K562 (cell line): Measurements from ENCODE around the gene ZNF24. TPM values are rescaled to one million over a fixed set of nuclear protein-coding genes. Genes with fewer than 3 reads are reported as not detected.

Experiments used
- CTBP1 ChIP-seq: fragments of 450-650 bp; IDR thresholded peaks from 2 replicates; pipeline ENCODE4 v1.6.1; 2016; ENCODE audit warnings: borderline replicate concordance
- CTCF ChIP-seq, 3 experiments: IDR thresholded peaks in 2 of 3; conservative IDR thresholded peaks in 1 of 3; 2 replicates each; pipeline ENCODE4 v1.5.1; 2011 to 2012; ENCODE audit warnings: low read length in 3 of 3, mild to moderate bottlenecking in 3 of 3, control low read depth in 2 of 3, improper control_type of control experiment in 1 of 3, inconsistent platforms in 1 of 3, low read depth in 1 of 3, mixed read lengths in 1 of 3, moderate library complexity in 1 of 3; ENCODE audit not compliant: insufficient read depth in 2 of 3
- ELF2 ChIP-seq: fragments of 250-450 bp; sonication (Bioruptor Pico); IDR thresholded peaks from 2 replicates; pipeline ENCODE4 v1.5.0; 2021; ENCODE audit warnings: mild to moderate bottlenecking
- MGA ChIP-seq: fragments of 450-650 bp; IDR thresholded peaks from 2 replicates; pipeline ENCODE4 v1.6.1; 2016; ENCODE audit warnings: mild to moderate bottlenecking, moderate library complexity
- NR2C1 ChIP-seq, 2 experiments: fragments of 450-650 bp; IDR thresholded peaks; 2 replicates each; pipeline ENCODE4 v1.6.1; 2017; ENCODE audit warnings: mild to moderate bottlenecking in 2 of 2, antibody characterized with exemption in 1 of 2, inconsistent platforms in 1 of 2, missing compliant biosample characterization in 1 of 2, missing genetic modification characterization in 1 of 2
- NRF1 ChIP-seq, 2 experiments: fragments of 450-650 bp; IDR thresholded peaks in 1 of 2; conservative IDR thresholded peaks in 1 of 2; 2 replicates each; pipeline ENCODE4 v1.6.1; 2014; ENCODE audit warnings: mild to moderate bottlenecking in 2 of 2
- PBX2 ChIP-seq, 2 experiments: IDR thresholded peaks in 1 of 2; conservative IDR thresholded peaks in 1 of 2; 2 replicates each; pipeline ENCODE4 v1.6.1; 2016; ENCODE audit warnings: low read depth in 2 of 2, mild to moderate bottlenecking in 1 of 2, missing compliant biosample characterization in 1 of 2, missing genetic modification characterization in 1 of 2, moderate library complexity in 1 of 2
- SPI1 ChIP-seq: IDR thresholded peaks from 2 replicates; pipeline ENCODE4 v1.6.1; 2011; ENCODE audit warnings: low read depth, low read length, control low read depth, borderline replicate concordance
- TFE3 ChIP-seq: fragments of 450-650 bp; formaldehyde crosslinking; IDR thresholded peaks from 2 replicates; pipeline ENCODE4 v1.4.0; 2020; ENCODE audit warnings: mild to moderate bottlenecking, mixed read lengths
- polyA plus RNA-seq, 8 experiments: library from polyadenylated mRNA; depleted of rRNA in 4 of 8; stranded (reverse) in 5 of 8; unstranded in 3 of 8; fragments of >200 nt; fragmentation: Nextera tagmentation in 2 of 8; fragmentation: Illumina TruSeq in 1 of 8; extraction: Ambion mirVana in 2 of 8; extraction: Trizol in 1 of 8; gene quantifications; 2 replicates each; pipeline versions ENCODE4 v1.2.1 to v1.2.3, GENCODE V29; 2011 to 2014; ENCODE audit warnings: inconsistent platforms in 1 of 8, missing spikeins in 1 of 8
- total RNA-seq, 7 experiments: library from RNA; depleted of rRNA in 6 of 7; stranded (reverse); fragments of >200 nt in 6 of 7; fragmentation: Illumina TruSeq in 2 of 7; extraction: Trizol in 2 of 7; gene quantifications; 2 replicates each; pipeline versions ENCODE4 v1.2.1 to v1.2.3, GENCODE V29; 2011 to 2021; ENCODE audit warnings: low replicate concordance in 1 of 7

ZNF24 gene
- total and polyA plus RNA-seq, 9 of the 15 experiments (the other 6 are each of a cell fraction or from before 2014, with no cell fraction given), result 35.7 to 72.8 (median 54.1) TPM

GRCh38 chr18:35376393-35376741, 32.1 kb upstream of the ZNF24 start (continued):
- TF ChIP-seq CTCF (IDR thresholded peaks at IDR 0.05 in 2 of 3, conservative IDR thresholded peaks at IDR 0.05 in 1 of 3; ENCODE audit: insufficient read depth in 2 of 3, low read depth in 1 of 3, low read length in 3 of 3) (peak in 2 of 3 experiments; percentile 8 to 24; a peak in 1 of 6 replicates), SPI1 (peak; percentile 92), TFE3 (CRISPR knock-in tag) (no peak), NRF1 (conservative IDR thresholded peaks at IDR 0.05 in 1 of 2, IDR thresholded peaks at IDR 0.05 in 1 of 2) (peak; percentile 84 to 87), NR2C1 (IDR thresholded peaks at IDR 0.05) (peak; percentile 87), NR2C1 (tag; IDR thresholded peaks at IDR 0.05) (peak; percentile 92), MGA (peak; percentile 55), ELF2 (CRISPR knock-in tag) (no peak), PBX2 (CRISPR knock-in tag; IDR thresholded peaks at IDR 0.05; ENCODE audit: low read depth) (no peak), PBX2 (tag; conservative IDR thresholded peaks at IDR 0.05; ENCODE audit: low read depth) (no peak), CTBP1 (peak; percentile 26; the same call in 1 of the 2 replicates)
